ENCODE data around the gene NEIL1. TPM values are rescaled to one million over a fixed set of nuclear protein-coding genes. Genes with fewer than 3 reads are reported as not detected.

NEIL1 gene
- total RNA-seq, 2 donors from 2014 or later = 20.2 to 25.7 TPM

- Histone ChIP-seq H3K9me3 (ENCODE audit: control insufficient read depth, low read length) (no peaks in the 10 kb centered on the region), H3K4me1 (ENCODE audit: control insufficient read depth, insufficient read depth, low read length) (no peaks in the 10 kb centered on the region), H3K27ac (ENCODE audit: low read depth, low read length) (no peak overlapping the region), H3K4me3 (ENCODE audit: low read length) (no peak overlapping the region), H3K27me3 (ENCODE audit: control insufficient read depth, insufficient read depth, low read length, poor library complexity, severe bottlenecking) (no peaks in the 10 kb centered on the region), H3K36me3 (ENCODE audit: control insufficient read depth, insufficient read depth, low read length) (peaks cover 13% of the 10 kb centered on the region), H3K9ac (ENCODE audit: extremely low read depth, low read length, poor library complexity, severe bottlenecking) (no peak overlapping the region)
- Mint-ChIP-seq H3K9me3 (no peaks in the 10 kb centered on the region), H3K27ac (no peak overlapping the region), H3K4me1 (peaks cover 2% of the 10 kb centered on the region), H3K4me3 (no peak overlapping the region), H3K36me3 (ENCODE audit: low read depth) (peaks cover 8% of the 10 kb centered on the region), H3K27me3 (ENCODE audit: insufficient read depth) (peaks cover 17% of the 10 kb centered on the region)
- no peak for DNase-seq
- no peak for TF ChIP-seq CTCF (conservative IDR thresholded peaks at IDR 0.05)
- WGBS, 2 experiments (ENCODE audit: insufficient coverage in 1 of 2, insufficient read length in 1 of 2) = 89 to 92% methylated on average over 6 to 7 of the region's 7 CpGs
These were observed 6.8 kb downstream of the NEIL1 start for GRCh38 chr15:75353604-75354003.

GRCh38 chr15:75354454-75354853, 7.6 kb downstream of the NEIL1 start:
- H3K27ac ChIP-seq (ENCODE audit: low read depth, low read length) = peak overlapping the region; percentile 24
- no peak overlapping the region for H3K27ac Mint-ChIP-seq
- H3K27me3 ChIP-seq (ENCODE audit: control insufficient read depth, insufficient read depth, low read length, poor library complexity, severe bottlenecking) = no peaks in the 10 kb centered on the region
- peaks cover 11% of the 10 kb centered on the region for H3K36me3 Mint-ChIP-seq (ENCODE audit: low read depth)
- no peak overlapping the region for H3K9ac ChIP-seq (ENCODE audit: extremely low read depth, low read length, poor library complexity, severe bottlenecking)
- no peaks in the 10 kb centered on the region for H3K4me1 Mint-ChIP-seq
- H3K36me3 ChIP-seq (ENCODE audit: control insufficient read depth, insufficient read depth, low read length) = peaks cover 13% of the 10 kb centered on the region
- no peak for DNase-seq
- TF ChIP-seq CTCF (conservative IDR thresholded peaks at IDR 0.05) = no peak
- H3K4me3 Mint-ChIP-seq = no peak overlapping the region
- WGBS, 2 experiments (ENCODE audit: insufficient coverage in 1 of 2, insufficient read length in 1 of 2) = 80 to 87% methylated on average over 2 to 7 of the region's 7 CpGs
- no peaks in the 10 kb centered on the region for H3K9me3 Mint-ChIP-seq
- H3K27me3 Mint-ChIP-seq (ENCODE audit: insufficient read depth) = peaks cover 9% of the 10 kb centered on the region
- H3K4me1 ChIP-seq (ENCODE audit: control insufficient read depth, insufficient read depth, low read length) = no peaks in the 10 kb centered on the region
- no peaks in the 10 kb centered on the region for H3K9me3 ChIP-seq (ENCODE audit: control insufficient read depth, low read length)
- no peak overlapping the region for H3K4me3 ChIP-seq (ENCODE audit: low read length)

- H3K27ac ChIP-seq (ENCODE audit: low read depth, low read length) = no peak overlapping the region
- no peak overlapping the region for H3K4me3 Mint-ChIP-seq
- no peaks in the 10 kb centered on the region for H3K9me3 ChIP-seq (ENCODE audit: control insufficient read depth, low read length)
- no peak for TF ChIP-seq CTCF (conservative IDR thresholded peaks at IDR 0.05)
- no peak overlapping the region for H3K9ac ChIP-seq (ENCODE audit: extremely low read depth, low read length, poor library complexity, severe bottlenecking)
- peaks cover 2% of the 10 kb centered on the region for H3K27me3 Mint-ChIP-seq (ENCODE audit: insufficient read depth)
- peaks cover 13% of the 10 kb centered on the region for H3K36me3 ChIP-seq (ENCODE audit: control insufficient read depth, insufficient read depth, low read length)
- 92% methylated on average over 4 of the region's 4 CpGs; no CpG with 5 or more reads in 1 of the 2 experiments for WGBS, 2 experiments (ENCODE audit: insufficient coverage in 1 of 2, insufficient read length in 1 of 2)
- no peak overlapping the region for H3K27ac Mint-ChIP-seq
- no peak overlapping the region for H3K4me3 ChIP-seq (ENCODE audit: low read length)
- H3K4me1 Mint-ChIP-seq = no peaks in the 10 kb centered on the region
- no peaks in the 10 kb centered on the region for H3K4me1 ChIP-seq (ENCODE audit: control insufficient read depth, insufficient read depth, low read length)
- H3K9me3 Mint-ChIP-seq = no peaks in the 10 kb centered on the region
- no peaks in the 10 kb centered on the region for H3K27me3 ChIP-seq (ENCODE audit: control insufficient read depth, insufficient read depth, low read length, poor library complexity, severe bottlenecking)
- no peak for DNase-seq
- peaks cover 18% of the 10 kb centered on the region for H3K36me3 Mint-ChIP-seq (ENCODE audit: low read depth)
These were observed 8.5 kb downstream of the NEIL1 start for GRCh38 chr15:75355369-75355768.

All from endodermal cell (in vitro differentiated cells).